Measurements from ENCODE around the gene CCDC73. TPM values are rescaled to one million over a fixed set of nuclear protein-coding genes. Genes with fewer than 3 reads are reported as not detected.

Gene CCDC73
- total RNA-seq (not detected), polyA plus RNA-seq (under 1 TPM in 1 of 3 donors, not detected in 2; 0.01 TPM)
- long read RNA-seq, donor 1, result 0 reads
- long read RNA-seq, donor 2, result 0 reads

- no peak within 1 kb of the TSS for H3K27ac ChIP-seq
- H3K4me3 ChIP-seq, result no peak within 1 kb of the TSS
- intact Hi-C loops (cut with DNase I), result loop anchor here (10.0 kb wide), 2 partner anchors 470 to 480 kb away; no protein-coding TSS in a partner anchor
- TF ChIP-seq CTCF (IDR thresholded peaks at IDR 0.05), result no peak
- no peaks in the 10 kb centered on the region for H3K9me3 ChIP-seq
- 81 to 89% (median 88%) methylated on average over 12 of the region's 12 CpGs for WGBS, 3 donors
- no peaks in the 10 kb centered on the region for H3K4me1 ChIP-seq
- ATAC-seq (no peak), DNase-seq (no peak)
- peaks cover 0 to 5% (median 0%) of the 10 kb centered on the region in 3 donors for H3K27me3 ChIP-seq (ENCODE audit: insufficient read depth in 3 of 3, low read length in 2 of 3)
- H3K36me3 ChIP-seq (ENCODE audit: insufficient read depth in 1 of 2, low read depth in 1 of 2), result no peaks in the 10 kb centered on the region
Observed at GRCh38 chr11:32794439-32794838, at the start of gene CCDC73. CCDC73 (minus strand) TSS chr11:32794662; CDS start chr11:32760243, 34,419 bp downstream.

- no peaks in the 10 kb centered on the region for H3K4me1 ChIP-seq
- WGBS, 3 donors, result 61 to 73% (median 63%) methylated on average over 3 of the region's 3 CpGs
- no peak for DNase-seq
- no peaks in the 10 kb centered on the region for H3K9me3 ChIP-seq
- intact Hi-C loops (cut with DNase I), result no loop called here
- no peak overlapping the region for H3K27ac ChIP-seq
- no peaks in the 10 kb centered on the region for H3K27me3 ChIP-seq (ENCODE audit: insufficient read depth in 3 of 3, low read length in 2 of 3)
- no peak overlapping the region for H3K4me3 ChIP-seq
- TF ChIP-seq CTCF (IDR thresholded peaks at IDR 0.05), result no peak
- ATAC-seq, result no peak
- H3K36me3 ChIP-seq (ENCODE audit: insufficient read depth in 1 of 2, low read depth in 1 of 2), result no peaks in the 10 kb centered on the region
Observed at GRCh38 chr11:32843544-32843943, 49.1 kb upstream of the CCDC73 start.

GRCh38 chr11:32840587-32840986 lies 46.1 kb upstream of the CCDC73 start:
- H3K4me3 ChIP-seq, result no peak overlapping the region
- H3K27me3 ChIP-seq (ENCODE audit: insufficient read depth in 3 of 3, low read length in 2 of 3), result peaks cover 0 to 6% (median 0%) of the 10 kb centered on the region in 3 donors
- WGBS, 3 donors, result 84 to 92% (median 90%) methylated on average over 2 of the region's 2 CpGs
- no peaks in the 10 kb centered on the region for H3K36me3 ChIP-seq (ENCODE audit: insufficient read depth in 1 of 2, low read depth in 1 of 2)
- ATAC-seq (no peak), DNase-seq (no peak)
- no peak for TF ChIP-seq CTCF (IDR thresholded peaks at IDR 0.05)
- no peaks in the 10 kb centered on the region for H3K4me1 ChIP-seq
- H3K9me3 ChIP-seq, result no peaks in the 10 kb centered on the region
- intact Hi-C loops (cut with DNase I), result no loop called here
- no peak overlapping the region for H3K27ac ChIP-seq

- Histone ChIP-seq H3K27me3 (ENCODE audit: insufficient read depth in 3 of 3, low read length in 2 of 3) (peaks cover 0 to 6% (median 0%) of the 10 kb centered on the region in 3 donors), H3K36me3 (ENCODE audit: insufficient read depth in 1 of 2, low read depth in 1 of 2) (no peaks in the 10 kb centered on the region), H3K4me1 (no peaks in the 10 kb centered on the region), H3K9me3 (no peaks in the 10 kb centered on the region), H3K27ac (no peak overlapping the region), H3K4me3 (no peak overlapping the region)
- intact Hi-C loops (cut with DNase I), result no loop called here
- DNase-seq (no peak), ATAC-seq (no peak)
- 94 to 98% (median 94%) methylated on average over 2 of the region's 2 CpGs for WGBS, 3 donors
- TF ChIP-seq CTCF (IDR thresholded peaks at IDR 0.05), result no peak
Observed at GRCh38 chr11:32839308-32839707, 44.8 kb upstream of the CCDC73 start.

Data from psoas muscle (tissue), 8 donors.